ENCODE results near the gene RXRG. TPM values are rescaled to one million over a fixed set of nuclear protein-coding genes. Genes with fewer than 3 reads are reported as not detected.

RXRG gene
- total RNA-seq, 1 experiment from 2014 or later, result not detected

DNA sequence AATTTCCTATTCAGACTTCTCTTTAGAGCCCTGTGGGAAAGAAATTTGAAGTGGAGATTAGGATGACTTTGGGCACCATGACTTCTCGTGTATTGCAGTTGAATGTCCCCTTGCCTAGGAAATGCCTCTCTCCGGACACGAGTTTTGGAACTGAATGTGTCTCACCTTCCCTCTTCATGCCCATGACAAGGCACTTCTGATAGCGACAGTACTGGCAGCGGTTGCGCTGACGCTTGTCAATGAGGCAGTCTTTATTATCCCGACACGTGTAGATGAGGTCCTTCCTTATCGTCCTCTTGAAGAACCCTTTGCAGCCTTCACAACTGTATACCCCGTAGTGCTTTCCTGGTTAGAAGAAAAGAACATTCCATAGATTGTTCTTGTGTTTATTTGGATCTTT is 28.1 kb downstream of the RXRG start:
- POLR2A ChIA-PET, result no interaction called here
- H3K36me3 Mint-ChIP-seq, result no peaks in the 10 kb centered on the region
- TF ChIP-seq ESRRA (CRISPR knock-in tag; IDR thresholded peaks at IDR 0.05; ENCODE audit: borderline replicate concordance), result no peak
- TF ChIP-seq, protein P1, sequence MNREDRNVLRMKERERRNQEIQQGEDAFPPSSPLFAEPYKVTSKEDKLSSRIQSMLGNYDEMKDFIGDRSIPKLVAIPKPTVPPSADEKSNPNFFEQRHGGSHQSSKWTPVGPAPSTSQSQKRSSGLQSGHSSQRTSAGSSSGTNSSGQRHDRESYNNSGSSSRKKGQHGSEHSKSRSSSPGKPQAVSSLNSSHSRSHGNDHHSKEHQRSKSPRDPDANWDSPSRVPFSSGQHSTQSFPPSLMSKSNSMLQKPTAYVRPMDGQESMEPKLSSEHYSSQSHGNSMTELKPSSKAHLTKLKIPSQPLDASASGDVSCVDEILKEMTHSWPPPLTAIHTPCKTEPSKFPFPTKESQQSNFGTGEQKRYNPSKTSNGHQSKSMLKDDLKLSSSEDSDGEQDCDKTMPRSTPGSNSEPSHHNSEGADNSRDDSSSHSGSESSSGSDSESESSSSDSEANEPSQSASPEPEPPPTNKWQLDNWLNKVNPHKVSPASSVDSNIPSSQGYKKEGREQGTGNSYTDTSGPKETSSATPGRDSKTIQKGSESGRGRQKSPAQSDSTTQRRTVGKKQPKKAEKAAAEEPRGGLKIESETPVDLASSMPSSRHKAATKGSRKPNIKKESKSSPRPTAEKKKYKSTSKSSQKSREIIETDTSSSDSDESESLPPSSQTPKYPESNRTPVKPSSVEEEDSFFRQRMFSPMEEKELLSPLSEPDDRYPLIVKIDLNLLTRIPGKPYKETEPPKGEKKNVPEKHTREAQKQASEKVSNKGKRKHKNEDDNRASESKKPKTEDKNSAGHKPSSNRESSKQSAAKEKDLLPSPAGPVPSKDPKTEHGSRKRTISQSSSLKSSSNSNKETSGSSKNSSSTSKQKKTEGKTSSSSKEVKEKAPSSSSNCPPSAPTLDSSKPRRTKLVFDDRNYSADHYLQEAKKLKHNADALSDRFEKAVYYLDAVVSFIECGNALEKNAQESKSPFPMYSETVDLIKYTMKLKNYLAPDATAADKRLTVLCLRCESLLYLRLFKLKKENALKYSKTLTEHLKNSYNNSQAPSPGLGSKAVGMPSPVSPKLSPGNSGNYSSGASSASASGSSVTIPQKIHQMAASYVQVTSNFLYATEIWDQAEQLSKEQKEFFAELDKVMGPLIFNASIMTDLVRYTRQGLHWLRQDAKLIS (CRISPR knock-in tag; IDR thresholded peaks at IDR 0.05; ENCODE audit: borderline replicate concordance), result no peak
- TF ChIP-seq ETV6 (CRISPR knock-in tag; IDR thresholded peaks at IDR 0.05), result no peak
- TF ChIP-seq NR1H2 (CRISPR knock-in tag; IDR thresholded peaks at IDR 0.05), result no peak
- no peak for TF ChIP-seq CREB1 (CRISPR knock-in tag; IDR thresholded peaks at IDR 0.05)
- TF ChIP-seq, protein P2, sequence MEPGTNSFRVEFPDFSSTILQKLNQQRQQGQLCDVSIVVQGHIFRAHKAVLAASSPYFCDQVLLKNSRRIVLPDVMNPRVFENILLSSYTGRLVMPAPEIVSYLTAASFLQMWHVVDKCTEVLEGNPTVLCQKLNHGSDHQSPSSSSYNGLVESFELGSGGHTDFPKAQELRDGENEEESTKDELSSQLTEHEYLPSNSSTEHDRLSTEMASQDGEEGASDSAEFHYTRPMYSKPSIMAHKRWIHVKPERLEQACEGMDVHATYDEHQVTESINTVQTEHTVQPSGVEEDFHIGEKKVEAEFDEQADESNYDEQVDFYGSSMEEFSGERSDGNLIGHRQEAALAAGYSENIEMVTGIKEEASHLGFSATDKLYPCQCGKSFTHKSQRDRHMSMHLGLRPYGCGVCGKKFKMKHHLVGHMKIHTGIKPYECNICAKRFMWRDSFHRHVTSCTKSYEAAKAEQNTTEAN (CRISPR knock-in tag; IDR thresholded peaks at IDR 0.05), result no peak
- TF ChIP-seq NFE2L1 (CRISPR knock-in tag; IDR thresholded peaks at IDR 0.05), result no peak
- no peak for TF ChIP-seq SP1 (CRISPR knock-in tag; conservative IDR thresholded peaks at IDR 0.05)
- TF ChIP-seq, protein P3, sequence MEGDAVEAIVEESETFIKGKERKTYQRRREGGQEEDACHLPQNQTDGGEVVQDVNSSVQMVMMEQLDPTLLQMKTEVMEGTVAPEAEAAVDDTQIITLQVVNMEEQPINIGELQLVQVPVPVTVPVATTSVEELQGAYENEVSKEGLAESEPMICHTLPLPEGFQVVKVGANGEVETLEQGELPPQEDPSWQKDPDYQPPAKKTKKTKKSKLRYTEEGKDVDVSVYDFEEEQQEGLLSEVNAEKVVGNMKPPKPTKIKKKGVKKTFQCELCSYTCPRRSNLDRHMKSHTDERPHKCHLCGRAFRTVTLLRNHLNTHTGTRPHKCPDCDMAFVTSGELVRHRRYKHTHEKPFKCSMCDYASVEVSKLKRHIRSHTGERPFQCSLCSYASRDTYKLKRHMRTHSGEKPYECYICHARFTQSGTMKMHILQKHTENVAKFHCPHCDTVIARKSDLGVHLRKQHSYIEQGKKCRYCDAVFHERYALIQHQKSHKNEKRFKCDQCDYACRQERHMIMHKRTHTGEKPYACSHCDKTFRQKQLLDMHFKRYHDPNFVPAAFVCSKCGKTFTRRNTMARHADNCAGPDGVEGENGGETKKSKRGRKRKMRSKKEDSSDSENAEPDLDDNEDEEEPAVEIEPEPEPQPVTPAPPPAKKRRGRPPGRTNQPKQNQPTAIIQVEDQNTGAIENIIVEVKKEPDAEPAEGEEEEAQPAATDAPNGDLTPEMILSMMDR (IDR thresholded peaks at IDR 0.05), result no peak
- TF ChIP-seq EMX1 (CRISPR knock-in tag; IDR thresholded peaks at IDR 0.05), result no peak
- TF ChIP-seq, protein P4, sequence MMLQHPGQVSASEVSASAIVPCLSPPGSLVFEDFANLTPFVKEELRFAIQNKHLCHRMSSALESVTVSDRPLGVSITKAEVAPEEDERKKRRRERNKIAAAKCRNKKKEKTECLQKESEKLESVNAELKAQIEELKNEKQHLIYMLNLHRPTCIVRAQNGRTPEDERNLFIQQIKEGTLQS (CRISPR knock-in tag; conservative IDR thresholded peaks at IDR 0.05), result no peak
- TF ChIP-seq, protein P5, sequence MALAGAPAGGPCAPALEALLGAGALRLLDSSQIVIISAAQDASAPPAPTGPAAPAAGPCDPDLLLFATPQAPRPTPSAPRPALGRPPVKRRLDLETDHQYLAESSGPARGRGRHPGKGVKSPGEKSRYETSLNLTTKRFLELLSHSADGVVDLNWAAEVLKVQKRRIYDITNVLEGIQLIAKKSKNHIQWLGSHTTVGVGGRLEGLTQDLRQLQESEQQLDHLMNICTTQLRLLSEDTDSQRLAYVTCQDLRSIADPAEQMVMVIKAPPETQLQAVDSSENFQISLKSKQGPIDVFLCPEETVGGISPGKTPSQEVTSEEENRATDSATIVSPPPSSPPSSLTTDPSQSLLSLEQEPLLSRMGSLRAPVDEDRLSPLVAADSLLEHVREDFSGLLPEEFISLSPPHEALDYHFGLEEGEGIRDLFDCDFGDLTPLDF (CRISPR knock-in tag; IDR thresholded peaks at IDR 0.05), result no peak
- TF ChIP-seq NFYB (CRISPR knock-in tag; conservative IDR thresholded peaks at IDR 0.05; ENCODE audit: low read depth), result no peak
- no peak for TF ChIP-seq HMGA2 (CRISPR knock-in tag; IDR thresholded peaks at IDR 0.05)
- TF ChIP-seq SOX15 (CRISPR knock-in tag; IDR thresholded peaks at IDR 0.05), result no peak
- no peak for TF ChIP-seq ZBTB21 (CRISPR knock-in tag; IDR thresholded peaks at IDR 0.05; ENCODE audit: borderline replicate concordance)
- no peak for TF ChIP-seq ELF4 (CRISPR knock-in tag; IDR thresholded peaks at IDR 0.05; ENCODE audit: low read depth)
- TF ChIP-seq, protein P6, sequence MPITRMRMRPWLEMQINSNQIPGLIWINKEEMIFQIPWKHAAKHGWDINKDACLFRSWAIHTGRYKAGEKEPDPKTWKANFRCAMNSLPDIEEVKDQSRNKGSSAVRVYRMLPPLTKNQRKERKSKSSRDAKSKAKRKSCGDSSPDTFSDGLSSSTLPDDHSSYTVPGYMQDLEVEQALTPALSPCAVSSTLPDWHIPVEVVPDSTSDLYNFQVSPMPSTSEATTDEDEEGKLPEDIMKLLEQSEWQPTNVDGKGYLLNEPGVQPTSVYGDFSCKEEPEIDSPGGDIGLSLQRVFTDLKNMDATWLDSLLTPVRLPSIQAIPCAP (CRISPR knock-in tag; IDR thresholded peaks at IDR 0.05), result no peak
- H3K9me3 Mint-ChIP-seq, result peaks cover 4% of the 10 kb centered on the region; the same call in 1 of the 2 replicates
- CTCF ChIA-PET, result no interaction called here
- peaks cover 6% of the 10 kb centered on the region for H3K27me3 Mint-ChIP-seq (ENCODE audit: low read depth)
- no peak overlapping the region for H3K27ac Mint-ChIP-seq
- ATAC-seq (no peak), DNase-seq (ENCODE audit: low spot score) (no peak)
- H3K4me3 Mint-ChIP-seq, result no peak overlapping the region
- peaks cover 5% of the 10 kb centered on the region; the same call in 1 of the 2 replicates for H3K4me1 Mint-ChIP-seq

DNA sequence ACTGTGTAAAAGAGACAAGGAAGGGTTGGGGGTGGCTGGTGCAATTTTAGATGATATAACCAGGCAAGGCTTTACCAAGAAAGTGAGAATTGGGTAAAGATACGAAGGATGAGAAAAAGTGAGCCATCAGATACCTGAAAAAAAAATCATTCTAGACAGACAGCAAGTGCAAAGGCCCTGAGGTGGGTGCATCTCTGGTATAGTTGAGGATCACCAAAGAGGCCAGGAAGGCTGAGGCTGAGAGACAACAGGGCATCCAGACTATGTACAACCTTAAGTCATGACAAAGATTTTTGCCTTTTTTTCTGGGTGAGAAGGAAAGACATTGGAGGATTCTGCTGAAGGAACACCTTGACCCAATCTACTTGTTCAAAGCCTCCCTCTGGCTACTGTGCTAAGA is 29.9 kb downstream of the RXRG start:
- Mint-ChIP-seq H3K27me3 (ENCODE audit: low read depth) (peaks cover 6% of the 10 kb centered on the region), H3K4me3 (no peak overlapping the region), H3K36me3 (no peaks in the 10 kb centered on the region), H3K9me3 (peaks cover 4% of the 10 kb centered on the region; the same call in 1 of the 2 replicates), H3K27ac (no peak overlapping the region), H3K4me1 (peaks cover 5% of the 10 kb centered on the region; the same call in 1 of the 2 replicates)
- no peak for DNase-seq (ENCODE audit: low spot score)
- ChIA-PET POLR2A (no interaction called here), CTCF (no interaction called here)
- no peak for ATAC-seq
- TF ChIP-seq, protein P7, sequence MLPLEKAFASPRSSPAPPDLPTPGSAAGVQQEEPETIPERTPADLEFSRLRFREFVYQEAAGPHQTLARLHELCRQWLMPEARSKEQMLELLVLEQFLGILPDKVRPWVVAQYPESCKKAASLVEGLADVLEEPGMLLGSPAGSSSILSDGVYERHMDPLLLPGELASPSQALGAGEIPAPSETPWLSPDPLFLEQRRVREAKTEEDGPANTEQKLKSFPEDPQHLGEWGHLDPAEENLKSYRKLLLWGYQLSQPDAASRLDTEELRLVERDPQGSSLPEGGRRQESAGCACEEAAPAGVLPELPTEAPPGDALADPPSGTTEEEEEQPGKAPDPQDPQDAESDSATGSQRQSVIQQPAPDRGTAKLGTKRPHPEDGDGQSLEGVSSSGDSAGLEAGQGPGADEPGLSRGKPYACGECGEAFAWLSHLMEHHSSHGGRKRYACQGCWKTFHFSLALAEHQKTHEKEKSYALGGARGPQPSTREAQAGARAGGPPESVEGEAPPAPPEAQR (CRISPR knock-in tag; IDR thresholded peaks at IDR 0.05), result no peak
- TF ChIP-seq KAT7 (CRISPR knock-in tag; IDR thresholded peaks at IDR 0.05; ENCODE audit: borderline replicate concordance) (no peak), ATF1 (CRISPR knock-in tag; IDR thresholded peaks at IDR 0.05) (no peak), SMAD3 (CRISPR knock-in tag; IDR thresholded peaks at IDR 0.05; ENCODE audit: borderline replicate concordance) (no peak), GRHL2 (CRISPR knock-in tag; IDR thresholded peaks at IDR 0.05; ENCODE audit: insufficient replicate concordance, severe bottlenecking) (no peak)
- TF ChIP-seq, protein P8, sequence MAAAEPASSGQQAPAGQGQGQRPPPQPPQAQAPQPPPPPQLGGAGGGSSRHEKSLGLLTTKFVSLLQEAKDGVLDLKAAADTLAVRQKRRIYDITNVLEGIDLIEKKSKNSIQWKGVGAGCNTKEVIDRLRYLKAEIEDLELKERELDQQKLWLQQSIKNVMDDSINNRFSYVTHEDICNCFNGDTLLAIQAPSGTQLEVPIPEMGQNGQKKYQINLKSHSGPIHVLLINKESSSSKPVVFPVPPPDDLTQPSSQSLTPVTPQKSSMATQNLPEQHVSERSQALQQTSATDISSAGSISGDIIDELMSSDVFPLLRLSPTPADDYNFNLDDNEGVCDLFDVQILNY (CRISPR knock-in tag; IDR thresholded peaks at IDR 0.05), result no peak
- TF ChIP-seq, protein P5 (CRISPR knock-in tag; IDR thresholded peaks at IDR 0.05), result no peak

Data from WTC11 (cell line).